Heart left ventricle (tissue), 16 donors: ENCODE data around the gene SIVA1. TPM values are rescaled to one million over a fixed set of nuclear protein-coding genes. Genes with fewer than 3 reads are reported as not detected.

Experiments used
- ATAC-seq, 4 donors: fragments of 200-7000 bp; cut with Tn5 transposase; one replicate each; pipeline ENCODE4 v1.9.1; 2020 to 2022; ENCODE audit warnings: moderate library complexity in 4 of 4, mild to moderate bottlenecking in 3 of 4, moderate number of reproducible peaks in 1 of 4
- DNase-seq, 5 donors: peaks; one replicate each; pipeline ENCODE4 v3.0.0-alpha.2; 2020
- H3K27ac ChIP-seq, 12 donors: fragments of 200-600 bp; sonication (generic) in 4 of 12; one replicate each; pipeline versions ENCODE4 v1.5.0 to v1.8.0; 2016 to 2022; ENCODE audit warnings: mild to moderate bottlenecking in 2 of 12
- H3K27me3 ChIP-seq, 9 donors: fragments of 200-600 bp; sonication (generic) in 2 of 9; one replicate each; pipeline versions ENCODE4 v1.5.1 to v1.8.0; 2016 to 2022; ENCODE audit warnings: mild to moderate bottlenecking in 3 of 9
- H3K36me3 ChIP-seq, 9 donors: fragments of 200-600 bp; sonication (generic) in 2 of 9; one replicate each; pipeline versions ENCODE4 v1.5.0 to v1.8.0; 2018 to 2022; ENCODE audit warnings: mild to moderate bottlenecking in 2 of 9
- H3K4me1 ChIP-seq, 12 donors: fragments of 200-600 bp; sonication (generic) in 4 of 12; one replicate each; pipeline versions ENCODE4 v1.5.0 to v1.8.0; 2016 to 2022; ENCODE audit warnings: mild to moderate bottlenecking in 3 of 12
- H3K4me3 ChIP-seq, 12 donors: fragments of 200-600 bp; sonication (generic) in 4 of 12; one replicate each; pipeline versions ENCODE4 v1.5.0 to v1.8.0; 2017 to 2022; ENCODE audit warnings: mild to moderate bottlenecking in 9 of 12, moderate library complexity in 4 of 12
- H3K9me3 ChIP-seq, 12 donors: fragments of 200-600 bp; sonication (generic) in 4 of 12; one replicate each; pipeline versions ENCODE4 v1.5.0 to v1.8.0; 2016 to 2022; ENCODE audit warnings: mild to moderate bottlenecking in 1 of 12
- POLR2A ChIP-seq, 2 donors: fragments of 450-650 bp; IDR thresholded peaks; one replicate each; pipeline ENCODE4 v1.6.1; 2017; ENCODE audit warnings: antibody characterized with exemption in 2 of 2, mild to moderate bottlenecking in 2 of 2, moderate library complexity in 2 of 2
- WGBS, 4 donors: extraction: QIAGEN DNeasy Blood & Tissue Kit in 2 of 4; methylation state at CpG; one replicate each; pipeline versions ENCODE4 v1.1.5 to v1.1.7; 2013 to 2018; 5-methylcytosine and 5-hydroxymethylcytosine counted together
- intact Hi-C, 10 donors: fragments of 100-400 bp; cut with DNase I; formaldehyde crosslinking; loops; one replicate each; pipeline versions ENCODE4 v1.11.1 to v1.14.2; 2022
- polyA plus RNA-seq, 2 donors: library from polyadenylated mRNA; stranded (reverse); fragments of 200-250 nt; gene quantifications; one replicate each; pipeline ENCODE4 v1.2.3, GENCODE V29; 2013
- total RNA-seq, 9 donors: library from RNA; depleted of rRNA in 2 of 9; stranded (reverse); fragments of >200 nt in 2 of 9; fragmentation: NEBNext Ultra II Directional in 3 of 9; extraction: Animal tissue kit (Norgen Biotek cat#: 25700) in 3 of 9; gene quantifications; one replicate each; pipeline versions ENCODE4 v1.1.0 to v1.2.4, GENCODE V29; 2016 to 2023
- TF ChIP-seq, protein P1 (sequence below), 12 donors: fragments of 200-600 bp; sonication (generic) in 4 of 12; IDR thresholded peaks; one replicate each; pipeline versions ENCODE4 v1.5.0 to v1.8.0; 2018 to 2022; ENCODE audit warnings: antibody characterized with exemption in 12 of 12, mild to moderate bottlenecking in 5 of 12
- donor health status: ischemic (EF 13 %, LVEDD 7.1; RV severe dilation, severe dysfunction).
- donor health status: healthy with polysubstance abuse.
- donor health status: DM: no; HTN: yes; CAD: no.
- donor health status: DM: no; HTN: no; CAD: no.
- donor health status: ischemic (EF 25% LVEDD 6.9; RV normal size, moderate dysfunction).
- donor health status: ischemic (EF 25% LVEDD 5.7; RV mildly dilated, moderate dysfunction).
- donor health status: healthy.
- donor health status: DM: yes; HTN: yes; CAD: no.
- donor health status: ischemic (EF 35%, LVEDD 5.7; RV mildly dilated, moderate dysfunction).
- donor health status: nonischemic (EF 11% LVEDD 7.7; RV severe dilation, severe dysfunction).
- donor health status: DM: yes; HTN: yes; CAD: no.
- donor health status: PGD.
- donor health status: ischemic (EF 29% LVEDD 5.4; RV normal size, mild dysfunction).
- donor health status: nonischemic (EF 23%, LVEDD 6.1; RV moderate dilation, normal function).

The SIVA1 gene
- total and polyA plus RNA-seq, 11 donors, result 41.0 to 203 (median 57.4) TPM

DNA sequence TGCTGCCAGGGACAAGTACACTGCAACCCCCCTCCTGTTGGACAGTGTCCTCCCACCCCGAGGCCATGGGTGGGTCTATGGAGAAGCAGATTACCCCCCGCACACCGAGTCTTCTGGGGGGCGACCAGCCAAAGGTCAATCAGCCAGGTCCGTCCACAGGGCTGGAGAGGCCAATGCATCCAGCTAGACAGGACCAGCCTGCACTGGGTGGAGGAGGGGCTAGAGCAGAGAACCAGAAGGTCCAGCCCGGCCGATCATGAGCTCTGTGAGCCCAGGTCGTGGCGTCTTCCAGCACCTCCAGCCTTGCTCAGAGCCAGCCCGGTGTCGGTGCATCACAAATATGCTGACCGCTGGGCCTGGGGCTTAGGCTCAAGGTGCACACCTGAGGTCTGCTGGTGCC, 37.1 kb upstream of the SIVA1 start:
- TF ChIP-seq, protein P1, sequence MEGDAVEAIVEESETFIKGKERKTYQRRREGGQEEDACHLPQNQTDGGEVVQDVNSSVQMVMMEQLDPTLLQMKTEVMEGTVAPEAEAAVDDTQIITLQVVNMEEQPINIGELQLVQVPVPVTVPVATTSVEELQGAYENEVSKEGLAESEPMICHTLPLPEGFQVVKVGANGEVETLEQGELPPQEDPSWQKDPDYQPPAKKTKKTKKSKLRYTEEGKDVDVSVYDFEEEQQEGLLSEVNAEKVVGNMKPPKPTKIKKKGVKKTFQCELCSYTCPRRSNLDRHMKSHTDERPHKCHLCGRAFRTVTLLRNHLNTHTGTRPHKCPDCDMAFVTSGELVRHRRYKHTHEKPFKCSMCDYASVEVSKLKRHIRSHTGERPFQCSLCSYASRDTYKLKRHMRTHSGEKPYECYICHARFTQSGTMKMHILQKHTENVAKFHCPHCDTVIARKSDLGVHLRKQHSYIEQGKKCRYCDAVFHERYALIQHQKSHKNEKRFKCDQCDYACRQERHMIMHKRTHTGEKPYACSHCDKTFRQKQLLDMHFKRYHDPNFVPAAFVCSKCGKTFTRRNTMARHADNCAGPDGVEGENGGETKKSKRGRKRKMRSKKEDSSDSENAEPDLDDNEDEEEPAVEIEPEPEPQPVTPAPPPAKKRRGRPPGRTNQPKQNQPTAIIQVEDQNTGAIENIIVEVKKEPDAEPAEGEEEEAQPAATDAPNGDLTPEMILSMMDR (IDR thresholded peaks at IDR 0.05), result no peak
- no peak for TF ChIP-seq POLR2A (IDR thresholded peaks at IDR 0.05)
- peaks cover 0 to 27% (median 10%) of the 10 kb centered on the region in 12 donors for H3K4me1 ChIP-seq
- ATAC-seq (no peak), DNase-seq (no peak)
- 84 to 94% (median 91%) methylated on average over 5 to 12 of the region's 12 CpGs for WGBS, 4 donors
- H3K27ac ChIP-seq, result no peak overlapping the region
- intact Hi-C loops, result loop anchor here in 1 of 10 donors (10.0 kb wide), 1 partner anchor 131 kb away; no protein-coding TSS in a partner anchor
- no peaks in the 10 kb centered on the region for H3K9me3 ChIP-seq
- H3K4me3 ChIP-seq, result no peak overlapping the region
- no peaks in the 10 kb centered on the region for H3K27me3 ChIP-seq
- H3K36me3 ChIP-seq, result peaks cover 0 to 78% (median 69%) of the 10 kb centered on the region in 9 donors

DNA sequence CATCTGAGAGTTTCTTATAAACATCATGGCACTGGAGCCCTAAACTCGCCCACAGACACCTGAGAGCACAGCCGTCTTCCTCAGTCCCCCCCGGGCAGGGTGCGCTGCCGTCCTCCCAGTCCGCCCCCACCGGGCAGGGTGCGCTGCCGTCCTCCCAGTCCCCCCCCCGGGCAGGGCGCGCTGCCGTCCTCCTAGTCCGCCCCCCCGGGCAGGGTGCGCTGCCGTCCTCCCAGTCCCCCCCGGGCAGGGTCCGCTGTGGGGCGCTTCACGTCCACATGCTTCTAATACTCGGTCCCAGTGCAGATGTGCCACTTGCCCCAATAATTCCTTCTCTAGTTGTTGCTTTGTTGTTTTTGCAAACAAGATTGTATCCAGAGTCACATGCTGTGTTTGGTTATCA, 35.8 kb upstream of the SIVA1 start:
- no peaks in the 10 kb centered on the region for H3K27me3 ChIP-seq
- H3K4me3 ChIP-seq, result no peak overlapping the region
- peaks cover 0 to 72% (median 56%) of the 10 kb centered on the region in 9 donors for H3K36me3 ChIP-seq
- DNase-seq (no peak), ATAC-seq (no peak)
- H3K4me1 ChIP-seq, result peaks cover 0 to 35% (median 18%) of the 10 kb centered on the region in 12 donors
- TF ChIP-seq, protein P1 (IDR thresholded peaks at IDR 0.05), result no peak
- no peak for TF ChIP-seq POLR2A (IDR thresholded peaks at IDR 0.05)
- H3K27ac ChIP-seq, result peak overlapping the region in 3 of 12 donors; percentile 38 to 80 (median 75)
- no peaks in the 10 kb centered on the region for H3K9me3 ChIP-seq
- WGBS, 4 donors, result 85 to 89% (median 87%) methylated on average over 14 to 22 of the region's 22 CpGs
- intact Hi-C loops, result loop anchor here in 1 of 10 donors (10.0 kb wide), 1 partner anchor 132 kb away; no protein-coding TSS in a partner anchor

DNA sequence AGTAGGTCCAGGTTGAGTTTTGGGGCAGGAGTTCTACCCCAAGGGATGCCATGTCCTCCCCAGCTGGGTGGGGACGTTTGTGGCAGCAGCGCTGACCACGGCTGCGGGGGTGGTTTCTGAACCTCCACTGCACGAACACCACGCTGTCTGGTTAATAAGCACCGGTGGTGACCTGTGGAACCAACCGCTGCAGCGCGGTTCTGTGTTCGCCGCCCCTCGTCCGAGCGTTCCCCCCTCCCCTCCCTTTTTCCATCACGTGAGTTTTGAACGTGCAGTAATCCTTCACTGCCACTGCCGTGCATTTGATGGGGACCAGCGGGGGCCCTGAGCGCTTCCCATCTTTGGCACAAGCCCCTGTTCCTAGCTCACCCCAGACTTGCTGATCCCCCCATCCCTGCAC, 35.3 kb upstream of the SIVA1 start:
- Histone ChIP-seq H3K36me3 (peaks cover 0 to 67% (median 51%) of the 10 kb centered on the region in 9 donors), H3K9me3 (no peaks in the 10 kb centered on the region), H3K4me3 (no peak overlapping the region), H3K27me3 (no peaks in the 10 kb centered on the region), H3K27ac (peak overlapping the region in 7 of 12 donors; percentile 13 to 80 (median 67)), H3K4me1 (peaks cover 0 to 40% (median 21%) of the 10 kb centered on the region in 12 donors)
- TF ChIP-seq, protein P1 (IDR thresholded peaks at IDR 0.05), result no peak
- no peak for TF ChIP-seq POLR2A (IDR thresholded peaks at IDR 0.05)
- intact Hi-C loops, result loop anchor here in 1 of 10 donors (10.0 kb wide), 1 partner anchor 133 kb away; no protein-coding TSS in a partner anchor
- ATAC-seq (peak in 2 of 4 donors; percentile 16 to 34), DNase-seq (peak in 1 of 5 donors; percentile 62)
- 38 to 73% (median 54%) methylated on average over 19 to 20 of the region's 20 CpGs for WGBS, 4 donors

DNA sequence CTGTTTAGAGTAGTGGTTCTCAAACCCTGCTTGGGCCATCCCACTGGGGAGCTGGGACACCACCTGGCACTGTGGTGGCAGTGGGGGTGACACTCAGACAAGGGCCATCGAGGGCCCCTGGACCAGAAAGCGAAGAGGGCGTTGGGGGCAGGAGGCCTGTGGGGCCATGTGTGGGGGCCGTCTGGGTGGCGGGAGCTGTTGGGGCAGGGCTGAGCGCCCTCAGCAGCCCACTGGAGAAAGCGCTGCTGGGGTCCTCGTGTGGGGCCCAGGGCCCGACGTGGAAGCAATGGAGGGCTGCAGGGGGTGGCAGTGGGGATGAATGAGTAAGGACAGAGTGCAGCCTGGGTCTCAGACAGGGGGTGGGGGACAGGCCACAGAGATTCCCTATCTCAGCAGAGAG, 34.8 kb upstream of the SIVA1 start:
- Histone ChIP-seq H3K27ac (peak overlapping the region in 8 of 12 donors; percentile 13 to 80 (median 55)), H3K4me3 (no peak overlapping the region), H3K4me1 (peaks cover 3 to 45% (median 26%) of the 10 kb centered on the region in 12 donors), H3K9me3 (no peaks in the 10 kb centered on the region), H3K27me3 (no peaks in the 10 kb centered on the region), H3K36me3 (peaks cover 0 to 62% (median 46%) of the 10 kb centered on the region in 9 donors)
- DNase-seq, result no peak
- ATAC-seq, result no peak
- intact Hi-C loops, result loop anchor here in 1 of 10 donors (10.0 kb wide), 1 partner anchor 133 kb away; no protein-coding TSS in a partner anchor
- TF ChIP-seq, protein P1 (IDR thresholded peaks at IDR 0.05), result no peak
- no peak for TF ChIP-seq POLR2A (IDR thresholded peaks at IDR 0.05)
- 83 to 93% (median 85%) methylated on average over 10 of the region's 10 CpGs for WGBS, 4 donors
